Panc1 (cell line): ENCODE data around the gene RYR3. TPM values are rescaled to one million over a fixed set of nuclear protein-coding genes. Genes with fewer than 3 reads are reported as not detected.
A peak's percentile ranks its signal among the peaks of the same experiment; 100 is the strongest.

ENCODE experiments used
- ATAC-seq: fragments of 200-7000 bp; cut with Tn5 transposase; 2 replicates; pipeline ENCODE4 v1.9.1; 2020; ENCODE audit warnings: mild to moderate bottlenecking, moderate library complexity
- Bru-seq: library from RNA; stranded (reverse); fragments of 400-500 nt; gene quantifications from one replicate; lab custom pipeline; 2021; lab: Mats Ljungman, UMichigan
- BruChase-seq, 2 experiments: library from RNA; stranded (reverse); fragments of 400-500 nt; gene quantifications; one replicate each; lab custom pipeline; 2021; lab: Mats Ljungman, UMichigan
- BruUV-seq: library from RNA; stranded (reverse); fragments of 400-500 nt; replicated peaks from 2 replicates; lab custom pipeline; 2021; lab: Mats Ljungman, UMichigan
- CTCF ChIA-PET: fragments of 300-600 bp; sonication (Branson Sonifier 250); formaldehyde crosslinking; loops from one replicate; lab custom pipeline; 2022; ENCODE audit warnings: antibody characterized with exemption; lab: Charles Lee
- POLR2A ChIA-PET: fragments of 300-600 bp; sonication (Branson Sonifier 250); formaldehyde crosslinking; loops from one replicate; lab custom pipeline; 2022; ENCODE audit warnings: antibody characterized with exemption; lab: Charles Lee
- DNase-seq: peaks from one replicate; pipeline ENCODE4 v3.0.0-alpha.2; 2010; ENCODE audit warnings: low read depth, low spot score
- H3K27ac ChIP-seq: 2 replicates; pipeline ENCODE4 v1.5.1; 2011; ENCODE audit warnings: mild to moderate bottlenecking, low read length, inconsistent platforms
- H3K27me3 ChIP-seq: fragments of 200-500 bp; sonication (Bioruptor generic); 2 replicates; pipeline ENCODE4 v1.6.0; 2014; ENCODE audit warnings: low read length, inconsistent platforms; ENCODE audit not compliant: control insufficient read depth, insufficient read depth
- H3K36me3 ChIP-seq: fragments of 200-500 bp; sonication (Bioruptor generic); 2 replicates; pipeline ENCODE4 v1.5.1; 2014; ENCODE audit warnings: inconsistent platforms, mild to moderate bottlenecking, low read length, moderate library complexity; ENCODE audit not compliant: control insufficient read depth, insufficient read depth
- H3K4me1 ChIP-seq: 2 replicates; pipeline ENCODE4 v1.5.1; 2011; ENCODE audit warnings: inconsistent platforms, mild to moderate bottlenecking, low read length, moderate library complexity; ENCODE audit not compliant: control insufficient read depth, insufficient read depth
- H3K4me3 ChIP-seq, 2 experiments: 2 replicates each; pipeline ENCODE4 v1.5.1; 2011 to 2012; ENCODE audit warnings: low read depth in 2 of 2, low read length in 2 of 2, mild to moderate bottlenecking in 2 of 2, inconsistent platforms in 1 of 2, moderate library complexity in 1 of 2
- H3K9me3 ChIP-seq: fragments of 200-500 bp; sonication (Bioruptor generic); 2 replicates; pipeline ENCODE4 v1.5.1; 2014; ENCODE audit warnings: low read depth, mild to moderate bottlenecking, inconsistent platforms, low read length, moderate library complexity; ENCODE audit not compliant: control insufficient read depth, insufficient read depth
- POLR2AphosphoS5 ChIP-seq: IDR thresholded peaks from 2 replicates; pipeline ENCODE4 v1.6.1; 2012; ENCODE audit warnings: mild to moderate bottlenecking, low read depth, low read length, moderate library complexity
- SIN3A ChIP-seq: IDR thresholded peaks from 2 replicates; pipeline ENCODE4 v1.6.1; 2012; ENCODE audit warnings: low read depth, mild to moderate bottlenecking, low read length, moderate library complexity, borderline replicate concordance; ENCODE audit not compliant: insufficient read depth
- TCF7L2 ChIP-seq: IDR thresholded peaks from 2 replicates; pipeline ENCODE4 v1.6.1; 2011; ENCODE audit warnings: mild to moderate bottlenecking, low read depth, low read length, inconsistent platforms
- in situ Hi-C: cut with HindIII; loops from 2 replicates; pipeline ENCODE4 v1.10.0; 2016; ENCODE audit warnings: low sequenced_read_pairs, low pct_unique_long_range_greater_than_20kb
- intact Hi-C: fragments of 100-400 bp; cut with micrococcal nuclease; formaldehyde crosslinking; loops from one replicate; pipeline ENCODE4 v1.10.0; 2022; ENCODE audit not compliant: unreplicated experiment
- long read RNA-seq: library from polyadenylated mRNA; unstranded; transcript quantifications from one replicate; pipeline ENCODE4 v2.0.0, GENCODE V29; 2021; ENCODE audit not compliant: unreplicated experiment
- polyA plus RNA-seq: library from polyadenylated mRNA; unstranded; fragments of >200 nt; gene quantifications from one replicate; pipeline ENCODE4 v1.2.1, GENCODE V29; 2012; ENCODE audit warnings: missing spikeins; ENCODE audit not compliant: insufficient read length
- total RNA-seq: library from RNA; stranded (reverse); gene quantifications from one replicate; pipeline ENCODE4 v1.2.1, GENCODE V29; 2021; ENCODE audit not compliant: unreplicated experiment
- TF ChIP-seq, protein P1 (sequence below), 2 experiments: IDR thresholded peaks; 2 replicates each; pipeline ENCODE4 v1.6.1; 2011 to 2012; ENCODE audit warnings: low read depth in 2 of 2, control low read depth in 1 of 2, low read length in 1 of 2, mild to moderate bottlenecking in 1 of 2, moderate library complexity in 1 of 2; ENCODE audit not compliant: insufficient read depth in 1 of 2
- TF ChIP-seq, protein P2 (sequence below): fragments of 450-650 bp; IDR thresholded peaks from 2 replicates; pipeline ENCODE4 v1.5.1; 2017; ENCODE audit warnings: mild to moderate bottlenecking

The RYR3 gene
- total RNA-seq (not detected), Bru-seq, nascent RNA (percentile 1 among the genes with signal in this experiment), BruChase-seq, experiment 1, labeled RNA remaining after a 2-hour chase (percentile 0 among the genes with signal in this experiment), BruChase-seq, experiment 2, labeled RNA remaining after a 6-hour chase (percentile 1 among the genes with signal in this experiment)
- 0.17 TPM for polyA plus RNA-seq
- long read RNA-seq, result 0 reads

DNA sequence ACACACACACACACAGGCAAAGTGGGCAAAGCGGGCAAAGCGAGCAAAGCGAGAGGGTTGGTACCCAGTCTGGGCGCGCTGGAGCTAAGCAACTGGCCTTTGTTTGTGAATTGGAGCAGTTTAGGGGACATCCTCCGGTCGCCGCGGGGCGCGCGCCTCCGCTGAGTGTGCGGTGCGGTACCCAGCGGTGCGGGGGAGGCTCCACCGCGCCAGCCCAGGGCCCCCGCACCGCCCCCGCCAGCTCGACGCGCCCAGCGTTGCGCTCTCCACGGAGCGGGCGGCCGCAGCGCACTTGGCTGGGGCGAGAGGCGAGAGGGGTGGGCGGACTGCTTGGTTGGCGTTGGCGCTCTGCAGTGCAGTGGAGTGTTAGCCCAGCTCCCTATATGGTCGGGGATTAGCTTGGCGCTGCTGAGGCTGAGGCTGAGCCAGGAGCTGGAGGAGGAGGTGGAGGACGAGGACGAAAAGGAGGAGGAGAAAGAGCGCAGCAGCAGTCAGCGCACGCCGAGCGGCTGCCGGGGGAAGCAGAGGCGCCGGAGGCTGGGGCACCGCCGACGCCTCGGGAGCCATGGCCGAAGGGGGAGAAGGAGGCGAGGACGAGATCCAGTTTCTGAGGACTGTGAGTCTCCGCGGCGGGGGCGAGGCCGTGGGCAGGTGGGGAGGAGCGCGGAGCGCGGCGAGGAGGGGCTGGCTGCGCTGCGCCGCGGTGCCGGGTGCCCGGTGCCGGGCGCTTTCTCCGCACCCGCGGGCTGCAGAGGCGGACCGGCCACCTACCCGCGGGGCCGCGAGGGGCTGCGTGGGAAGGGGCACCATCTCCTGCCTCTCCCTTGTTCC lies at the start of gene RYR3:
Gene RYR3 (plus strand): TSS at position 487 of the 831 bp plus-strand sequence. CDS start 79 bp downstream, at position 566.
- intact Hi-C loops, result no loop called here

DNA sequence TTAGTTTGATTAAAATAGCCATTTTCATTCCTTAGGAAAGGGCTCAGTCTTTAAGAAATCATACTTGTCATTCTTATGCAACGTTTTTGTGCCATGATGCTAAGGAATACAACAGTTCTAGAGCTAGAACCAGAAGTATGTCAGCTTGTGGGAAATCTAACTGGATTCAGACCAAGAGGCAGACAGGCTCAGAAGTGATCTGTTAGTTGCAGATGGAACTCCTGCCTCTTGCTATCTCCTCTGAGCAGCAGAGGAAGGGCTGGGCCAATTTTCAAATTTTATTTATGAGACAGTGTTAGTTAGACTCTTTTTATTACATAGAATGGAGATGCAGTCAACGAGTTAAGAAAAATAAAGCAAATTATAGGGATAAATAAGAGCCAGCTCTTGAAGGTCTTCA lies 48.5 kb upstream of the RYR3 start:
- intact Hi-C loops (no loop called here), in situ Hi-C loops (no loop called here)
- peaks cover 2% of the 10 kb centered on the region; the same call in 1 of the 2 replicates for H3K27me3 ChIP-seq
- H3K27ac ChIP-seq, result no peak overlapping the region
- CTCF ChIA-PET, result no interaction called here
- DNase-seq, result no peak
- no peak overlapping the region for H3K4me3 ChIP-seq
- no peaks in the 10 kb centered on the region for H3K4me1 ChIP-seq
- H3K9me3 ChIP-seq, result no peaks in the 10 kb centered on the region
- BruUV-seq, result no TSS peak
- POLR2A ChIA-PET, result no interaction called here
- no peaks in the 10 kb centered on the region for H3K36me3 ChIP-seq
- TF ChIP-seq TCF7L2, result no peak
- TF ChIP-seq, protein P1, sequence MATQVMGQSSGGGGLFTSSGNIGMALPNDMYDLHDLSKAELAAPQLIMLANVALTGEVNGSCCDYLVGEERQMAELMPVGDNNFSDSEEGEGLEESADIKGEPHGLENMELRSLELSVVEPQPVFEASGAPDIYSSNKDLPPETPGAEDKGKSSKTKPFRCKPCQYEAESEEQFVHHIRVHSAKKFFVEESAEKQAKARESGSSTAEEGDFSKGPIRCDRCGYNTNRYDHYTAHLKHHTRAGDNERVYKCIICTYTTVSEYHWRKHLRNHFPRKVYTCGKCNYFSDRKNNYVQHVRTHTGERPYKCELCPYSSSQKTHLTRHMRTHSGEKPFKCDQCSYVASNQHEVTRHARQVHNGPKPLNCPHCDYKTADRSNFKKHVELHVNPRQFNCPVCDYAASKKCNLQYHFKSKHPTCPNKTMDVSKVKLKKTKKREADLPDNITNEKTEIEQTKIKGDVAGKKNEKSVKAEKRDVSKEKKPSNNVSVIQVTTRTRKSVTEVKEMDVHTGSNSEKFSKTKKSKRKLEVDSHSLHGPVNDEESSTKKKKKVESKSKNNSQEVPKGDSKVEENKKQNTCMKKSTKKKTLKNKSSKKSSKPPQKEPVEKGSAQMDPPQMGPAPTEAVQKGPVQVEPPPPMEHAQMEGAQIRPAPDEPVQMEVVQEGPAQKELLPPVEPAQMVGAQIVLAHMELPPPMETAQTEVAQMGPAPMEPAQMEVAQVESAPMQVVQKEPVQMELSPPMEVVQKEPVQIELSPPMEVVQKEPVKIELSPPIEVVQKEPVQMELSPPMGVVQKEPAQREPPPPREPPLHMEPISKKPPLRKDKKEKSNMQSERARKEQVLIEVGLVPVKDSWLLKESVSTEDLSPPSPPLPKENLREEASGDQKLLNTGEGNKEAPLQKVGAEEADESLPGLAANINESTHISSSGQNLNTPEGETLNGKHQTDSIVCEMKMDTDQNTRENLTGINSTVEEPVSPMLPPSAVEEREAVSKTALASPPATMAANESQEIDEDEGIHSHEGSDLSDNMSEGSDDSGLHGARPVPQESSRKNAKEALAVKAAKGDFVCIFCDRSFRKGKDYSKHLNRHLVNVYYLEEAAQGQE (IDR thresholded peaks at IDR 0.05; ENCODE audit: insufficient read depth in 1 of 2, low read depth in 2 of 2, low read length in 1 of 2), result no peak
- TF ChIP-seq, protein P2, sequence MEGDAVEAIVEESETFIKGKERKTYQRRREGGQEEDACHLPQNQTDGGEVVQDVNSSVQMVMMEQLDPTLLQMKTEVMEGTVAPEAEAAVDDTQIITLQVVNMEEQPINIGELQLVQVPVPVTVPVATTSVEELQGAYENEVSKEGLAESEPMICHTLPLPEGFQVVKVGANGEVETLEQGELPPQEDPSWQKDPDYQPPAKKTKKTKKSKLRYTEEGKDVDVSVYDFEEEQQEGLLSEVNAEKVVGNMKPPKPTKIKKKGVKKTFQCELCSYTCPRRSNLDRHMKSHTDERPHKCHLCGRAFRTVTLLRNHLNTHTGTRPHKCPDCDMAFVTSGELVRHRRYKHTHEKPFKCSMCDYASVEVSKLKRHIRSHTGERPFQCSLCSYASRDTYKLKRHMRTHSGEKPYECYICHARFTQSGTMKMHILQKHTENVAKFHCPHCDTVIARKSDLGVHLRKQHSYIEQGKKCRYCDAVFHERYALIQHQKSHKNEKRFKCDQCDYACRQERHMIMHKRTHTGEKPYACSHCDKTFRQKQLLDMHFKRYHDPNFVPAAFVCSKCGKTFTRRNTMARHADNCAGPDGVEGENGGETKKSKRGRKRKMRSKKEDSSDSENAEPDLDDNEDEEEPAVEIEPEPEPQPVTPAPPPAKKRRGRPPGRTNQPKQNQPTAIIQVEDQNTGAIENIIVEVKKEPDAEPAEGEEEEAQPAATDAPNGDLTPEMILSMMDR, result no peak
- no peak for ATAC-seq

More for the DNA sequence above, at the start of gene RYR3:
- Histone ChIP-seq H3K36me3 (no peaks in the 10 kb centered on the region), H3K9me3 (no peaks in the 10 kb centered on the region), H3K4me3 (no peak within 1 kb of the TSS), H3K4me1 (no peaks in the 10 kb centered on the region), H3K27ac (no peak within 1 kb of the TSS), H3K27me3 (peaks cover 9% of the 10 kb centered on the region)
- ChIA-PET POLR2A (interaction anchor here (0.6 kb wide), 1 partner anchor 27 kb away, joined by 18 read pairs; no protein-coding TSS in a partner anchor), CTCF (no interaction called here)
- no TSS peak for BruUV-seq
- DNase-seq (no peak), ATAC-seq (0 out of 2 replicates have a peak, but pooled peaks have one; percentile 15)
- TF ChIP-seq POLR2AphosphoS5, result no peak
- no peak for TF ChIP-seq SIN3A
- in situ Hi-C loops, result no loop called here
